Caco-2 (cell line): ENCODE data around the gene MAST2. TPM values are rescaled to one million over a fixed set of nuclear protein-coding genes. Genes with fewer than 3 reads are reported as not detected.

Experiments
- BruUV-seq: library from RNA; stranded (reverse); fragments of 400-500 nt; replicated peaks from 2 replicates; lab custom pipeline; 2021; lab: Mats Ljungman, UMichigan
- CTCF ChIA-PET: fragments of 300-600 bp; sonication (Branson Sonifier 250); formaldehyde crosslinking; loops from one replicate; lab custom pipeline; 2022; ENCODE audit warnings: antibody characterized with exemption; lab: Charles Lee
- POLR2A ChIA-PET: fragments of 300-600 bp; sonication (Branson Sonifier 250); formaldehyde crosslinking; loops from one replicate; lab custom pipeline; 2022; ENCODE audit warnings: antibody characterized with exemption; lab: Charles Lee
- DNase-seq, 2 experiments: peaks; one replicate each; pipeline versions ENCODE4 v3.0.0 to v3.0.0-alpha.2; 2020 to 2022
- H3K27me3 ChIP-seq: replicated peaks from 2 replicates; pipeline ENCODE4 v1.6.0; 2011; ENCODE audit warnings: low read length; ENCODE audit not compliant: control insufficient read depth, insufficient read depth
- H3K36me3 ChIP-seq: 2 replicates; pipeline ENCODE4 v1.5.1; 2011; ENCODE audit warnings: low read length; ENCODE audit not compliant: control insufficient read depth, insufficient read depth
- H3K4me1 ChIP-seq: fragments of 250-450 bp; sonication (Bioruptor Pico); 2 replicates; pipeline ENCODE4 v1.5.1; 2020; ENCODE audit warnings: mild to moderate bottlenecking
- H3K4me3 ChIP-seq: 2 replicates; pipeline ENCODE4 v1.5.1; 2011; ENCODE audit warnings: low read depth, mild to moderate bottlenecking, control low read depth, low read length
- H3K9me3 ChIP-seq: fragments of 250-450 bp; sonication (Bioruptor Pico); 2 replicates; pipeline ENCODE4 v1.5.1; 2020; ENCODE audit warnings: mild to moderate bottlenecking, moderate library complexity
- H3K27ac Mint-ChIP-seq: one replicate; pipeline ENCODE4 v1.8.0; 2022; ENCODE audit warnings: mixed read lengths; ENCODE audit not compliant: unreplicated experiment
- H3K27me3 Mint-ChIP-seq: one replicate; pipeline ENCODE4 v1.8.0; 2022; ENCODE audit warnings: mixed read lengths; ENCODE audit not compliant: insufficient read depth, unreplicated experiment
- H3K36me3 Mint-ChIP-seq: one replicate; pipeline ENCODE4 v1.8.0; 2022; ENCODE audit warnings: mild to moderate bottlenecking, mixed read lengths; ENCODE audit not compliant: insufficient read depth, unreplicated experiment
- H3K4me1 Mint-ChIP-seq: one replicate; pipeline ENCODE4 v1.8.0; 2022; ENCODE audit warnings: low read depth, mixed read lengths; ENCODE audit not compliant: unreplicated experiment
- H3K4me3 Mint-ChIP-seq: one replicate; pipeline ENCODE4 v1.8.0; 2022; ENCODE audit warnings: mild to moderate bottlenecking, moderate library complexity, mixed read lengths; ENCODE audit not compliant: unreplicated experiment
- H3K9me3 Mint-ChIP-seq: one replicate; pipeline ENCODE4 v1.8.0; 2022; ENCODE audit warnings: mixed read lengths; ENCODE audit not compliant: unreplicated experiment
- intact Hi-C: fragments of 100-400 bp; cut with micrococcal nuclease; formaldehyde crosslinking; loops from one replicate; pipeline ENCODE4 v1.10.0; 2022; ENCODE audit not compliant: unreplicated experiment
- total RNA-seq: library from RNA; stranded (reverse); gene quantifications from 2 replicates; pipeline ENCODE4 v1.2.3, GENCODE V29; 2022
- TF ChIP-seq, protein P1 (sequence below), 2 experiments: fragments of 200-600 bp in 1 of 2; IDR thresholded peaks; 1 replicate in 1 of 2; 2 replicates in 1 of 2; pipeline versions ENCODE4 v1.5.1 to v1.8.0; 2011 to 2022; ENCODE audit warnings: antibody characterized with exemption in 1 of 2, control low read depth in 1 of 2, inconsistent platforms in 1 of 2, low read depth in 1 of 2, low read length in 1 of 2, mild to moderate bottlenecking in 1 of 2, moderate library complexity in 1 of 2; ENCODE audit not compliant: insufficient read depth in 1 of 2, severe bottlenecking in 1 of 2, unreplicated experiment in 1 of 2

MAST2 gene
- total RNA-seq, 1 experiment from 2014 or later: 43.3 TPM

DNA sequence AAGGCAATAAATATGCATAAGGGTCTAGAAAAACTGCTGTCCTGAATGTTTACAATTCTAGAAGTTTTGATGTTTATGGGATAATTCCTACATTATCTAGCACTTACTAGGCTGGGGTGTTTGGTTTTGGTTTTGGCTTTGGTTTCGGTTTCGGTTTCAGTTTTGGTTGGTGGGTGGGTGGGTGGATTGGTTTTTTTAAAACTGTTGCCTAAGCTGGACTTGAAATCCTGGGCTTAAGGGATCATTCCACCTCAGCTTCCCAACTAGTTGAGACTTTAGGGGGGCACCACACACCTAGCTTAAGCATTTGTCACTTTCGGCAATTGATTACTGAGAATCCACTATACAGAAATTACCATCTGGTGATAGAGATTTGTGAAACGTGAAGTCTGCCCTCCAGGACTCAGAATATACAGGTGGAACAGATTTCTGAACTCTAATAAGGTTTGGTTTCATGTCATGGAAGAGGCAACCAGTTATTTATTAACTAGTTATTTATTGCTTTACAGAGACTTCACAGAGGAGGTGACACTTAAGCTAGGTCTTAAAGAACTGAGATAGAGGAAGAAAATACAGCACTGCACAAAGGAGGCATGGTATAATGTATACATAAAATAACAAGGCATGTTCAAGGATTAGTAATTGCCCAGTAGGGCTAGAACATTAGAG lies 259.4 kb downstream of the MAST2 start:
- Mint-ChIP-seq H3K4me3 (peak overlapping the region; percentile 42), H3K27me3 (no peaks in the 10 kb centered on the region), H3K4me1 (peaks cover 13% of the 10 kb centered on the region), H3K36me3 (no peaks in the 10 kb centered on the region), H3K27ac (peak overlapping the region; percentile 44), H3K9me3 (no peaks in the 10 kb centered on the region)
- Histone ChIP-seq H3K36me3 (no peaks in the 10 kb centered on the region), H3K9me3 (no peaks in the 10 kb centered on the region; the same call in 1 of the 2 replicates), H3K27me3 (no peaks in the 10 kb centered on the region), H3K4me1 (peaks cover 14% of the 10 kb centered on the region), H3K4me3 (no peak overlapping the region)
- ChIA-PET CTCF (interaction anchor here (0.6 kb wide), 1 partner anchor 70 kb away, joined by 3 read pairs; the partner anchor contains the start of gene PIK3R3), POLR2A (no interaction called here)
- intact Hi-C loops: no loop called here
- TF ChIP-seq, protein P1, sequence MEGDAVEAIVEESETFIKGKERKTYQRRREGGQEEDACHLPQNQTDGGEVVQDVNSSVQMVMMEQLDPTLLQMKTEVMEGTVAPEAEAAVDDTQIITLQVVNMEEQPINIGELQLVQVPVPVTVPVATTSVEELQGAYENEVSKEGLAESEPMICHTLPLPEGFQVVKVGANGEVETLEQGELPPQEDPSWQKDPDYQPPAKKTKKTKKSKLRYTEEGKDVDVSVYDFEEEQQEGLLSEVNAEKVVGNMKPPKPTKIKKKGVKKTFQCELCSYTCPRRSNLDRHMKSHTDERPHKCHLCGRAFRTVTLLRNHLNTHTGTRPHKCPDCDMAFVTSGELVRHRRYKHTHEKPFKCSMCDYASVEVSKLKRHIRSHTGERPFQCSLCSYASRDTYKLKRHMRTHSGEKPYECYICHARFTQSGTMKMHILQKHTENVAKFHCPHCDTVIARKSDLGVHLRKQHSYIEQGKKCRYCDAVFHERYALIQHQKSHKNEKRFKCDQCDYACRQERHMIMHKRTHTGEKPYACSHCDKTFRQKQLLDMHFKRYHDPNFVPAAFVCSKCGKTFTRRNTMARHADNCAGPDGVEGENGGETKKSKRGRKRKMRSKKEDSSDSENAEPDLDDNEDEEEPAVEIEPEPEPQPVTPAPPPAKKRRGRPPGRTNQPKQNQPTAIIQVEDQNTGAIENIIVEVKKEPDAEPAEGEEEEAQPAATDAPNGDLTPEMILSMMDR (IDR thresholded peaks at IDR 0.05; ENCODE audit: insufficient read depth in 1 of 2, low read depth in 1 of 2, low read length in 1 of 2, severe bottlenecking in 1 of 2, unreplicated experiment in 1 of 2): no peak
- DNase-seq: peak in 1 of 2 experiments; percentile 29
- no TSS peak for BruUV-seq

DNA sequence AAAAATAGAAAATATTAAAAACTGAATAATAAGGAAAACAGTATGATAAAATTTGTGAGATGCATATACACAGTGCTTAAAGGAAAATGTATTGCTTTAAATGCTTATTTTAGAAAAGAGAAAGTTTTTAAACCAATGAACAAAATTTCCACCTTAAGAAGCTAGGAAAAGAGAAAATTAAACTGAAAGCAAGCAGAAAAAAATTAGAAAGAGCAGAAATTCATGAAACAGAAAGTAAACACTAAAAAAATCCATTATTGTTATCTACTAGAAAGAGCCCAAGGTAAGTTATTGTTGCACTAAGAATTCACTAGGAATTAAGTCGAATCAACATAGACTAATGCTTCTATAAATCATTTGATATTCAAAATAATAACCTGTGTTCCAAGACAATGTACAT lies 261.3 kb downstream of the MAST2 start:
- no peak for DNase-seq
- H3K36me3 ChIP-seq: no peaks in the 10 kb centered on the region
- Mint-ChIP-seq H3K27me3 (no peaks in the 10 kb centered on the region), H3K9me3 (no peaks in the 10 kb centered on the region), H3K36me3 (no peaks in the 10 kb centered on the region), H3K4me1 (peaks cover 13% of the 10 kb centered on the region), H3K4me3 (no peak overlapping the region), H3K27ac (no peak overlapping the region)
- intact Hi-C loops: no loop called here
- H3K4me3 ChIP-seq: no peak overlapping the region
- TF ChIP-seq, protein P1 (IDR thresholded peaks at IDR 0.05; ENCODE audit: insufficient read depth in 1 of 2, low read depth in 1 of 2, low read length in 1 of 2, severe bottlenecking in 1 of 2, unreplicated experiment in 1 of 2): no peak
- H3K4me1 ChIP-seq: peaks cover 14% of the 10 kb centered on the region
- ChIA-PET POLR2A (no interaction called here), CTCF (no interaction called here)
- no peaks in the 10 kb centered on the region; the same call in 1 of the 2 replicates for H3K9me3 ChIP-seq
- no peaks in the 10 kb centered on the region for H3K27me3 ChIP-seq
- BruUV-seq: no TSS peak

DNA sequence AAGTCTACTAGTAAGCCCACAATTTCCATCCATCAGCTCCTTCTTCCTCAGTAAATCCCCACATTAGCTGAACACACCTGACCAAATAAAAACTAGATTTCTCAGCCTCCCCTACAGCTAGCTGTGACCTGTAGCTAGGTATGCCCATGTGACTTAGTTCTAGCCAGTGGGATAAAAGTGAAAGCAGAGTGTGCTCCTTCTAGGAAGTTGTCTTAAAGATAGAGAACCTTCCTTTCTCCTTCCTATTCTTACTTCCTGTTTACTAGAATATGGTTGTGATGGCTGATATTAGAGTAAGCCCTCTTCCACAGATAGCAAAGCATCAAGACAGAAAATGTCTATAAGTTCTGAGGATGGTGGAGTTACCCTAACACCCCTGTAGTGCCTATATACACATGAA lies 262.0 kb downstream of the MAST2 start:
- Mint-ChIP-seq H3K4me3 (no peak overlapping the region), H3K4me1 (peaks cover 13% of the 10 kb centered on the region), H3K36me3 (no peaks in the 10 kb centered on the region), H3K27me3 (no peaks in the 10 kb centered on the region), H3K27ac (no peak overlapping the region), H3K9me3 (no peaks in the 10 kb centered on the region)
- ChIA-PET CTCF (no interaction called here), POLR2A (no interaction called here)
- no TSS peak for BruUV-seq
- no peak overlapping the region for H3K4me3 ChIP-seq
- H3K27me3 ChIP-seq: no peaks in the 10 kb centered on the region
- no peaks in the 10 kb centered on the region; the same call in 1 of the 2 replicates for H3K9me3 ChIP-seq
- TF ChIP-seq, protein P1 (IDR thresholded peaks at IDR 0.05; ENCODE audit: insufficient read depth in 1 of 2, low read depth in 1 of 2, low read length in 1 of 2, severe bottlenecking in 1 of 2, unreplicated experiment in 1 of 2): no peak
- H3K36me3 ChIP-seq: no peaks in the 10 kb centered on the region
- no peak for DNase-seq
- H3K4me1 ChIP-seq: peaks cover 14% of the 10 kb centered on the region
- intact Hi-C loops: no loop called here
